NCI-H510A (cell line): Measurements from ENCODE around the gene ACTR8.

Experiments used
- DNase-seq: peaks from one replicate; lab custom pipeline; 2025; lab: John Stamatoyannopoulos, UW

Gene ACTR8

GRCh38 chr3:53865732-53866499, 16.0 kb downstream of the ACTR8 start:
- DNase-seq: no peak

GRCh38 chr3:53863145-53863544, 18.8 kb downstream of the ACTR8 start:
- DNase-seq: no peak

- DNase-seq: no peak
Measured at GRCh38 chr3:53862241-53862640, 19.7 kb downstream of the ACTR8 start.

GRCh38 chr3:53860196-53860595, 21.8 kb downstream of the ACTR8 start:
- DNase-seq: no peak

GRCh38 chr3:53859178-53859577, 22.8 kb downstream of the ACTR8 start:
- DNase-seq: no peak

GRCh38 chr3:53858096-53858741, 23.7 kb downstream of the ACTR8 start:
- no peak for DNase-seq

GRCh38 chr3:53856964-53857363, 25.0 kb downstream of the ACTR8 start:
- no peak for DNase-seq

- no peak for DNase-seq
Measured at GRCh38 chr3:53850895-53851294, 31.1 kb downstream of the ACTR8 start.

GRCh38 chr3:53849916-53850315, 32.0 kb downstream of the ACTR8 start:
- no peak for DNase-seq

- DNase-seq: no peak
Measured at GRCh38 chr3:53846851-53847155, 35.1 kb downstream of the ACTR8 start.

GRCh38 chr3:53846134-53846850, 35.7 kb downstream of the ACTR8 start, which contains the start of the genes CHDH and IL17RB:
Gene CHDH, minus strand, starts transcription at chr3:53846419. Its CDS starts 22,411 bp downstream, at chr3:53824008.
Gene IL17RB, plus strand, starts transcription at chr3:53846568. Its CDS starts 21 bp downstream, at chr3:53846589.
- DNase-seq: peak; percentile 52

GRCh38 chr3:53845881-53846133, 36.1 kb downstream of the ACTR8 start:
- DNase-seq: no peak

GRCh38 chr3:53845103-53845880, 36.7 kb downstream of the ACTR8 start:
- DNase-seq: no peak

GRCh38 chr3:53844262-53845102, 37.5 kb downstream of the ACTR8 start:
- no peak for DNase-seq

- DNase-seq: no peak
Measured at GRCh38 chr3:53843195-53844177, 38.5 kb downstream of the ACTR8 start.

- no peak for DNase-seq
Measured at GRCh38 chr3:53842436-53843194, 39.3 kb downstream of the ACTR8 start.

GRCh38 chr3:53841296-53841695, 40.7 kb downstream of the ACTR8 start:
- no peak for DNase-seq

GRCh38 chr3:53837331-53837730, 44.6 kb downstream of the ACTR8 start:
- DNase-seq: no peak

GRCh38 chr3:53836084-53836872, 45.7 kb downstream of the ACTR8 start:
- DNase-seq: no peak
